ENCODE results near the gene TADA2A.

DNA sequence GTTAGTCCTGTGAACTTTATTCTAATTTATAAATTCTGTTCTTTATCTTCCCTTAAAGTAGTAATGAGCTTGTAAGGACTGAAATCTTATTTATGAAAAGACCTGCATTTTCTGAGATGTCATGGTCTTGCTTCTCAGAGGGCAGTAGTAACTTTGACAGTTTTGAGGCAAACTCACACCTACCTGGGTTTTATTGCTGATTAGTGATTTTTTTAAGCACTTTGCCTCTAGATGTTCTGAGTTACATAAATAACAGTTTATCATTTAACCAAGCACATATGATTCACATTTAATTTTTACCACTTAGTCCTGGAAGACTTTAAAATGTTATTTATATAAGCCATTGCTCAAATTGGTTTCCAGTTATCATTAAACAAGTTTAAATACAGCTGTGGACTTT is 93.7 kb downstream of the TADA2A start:
- TF ChIP-seq, protein P1, sequence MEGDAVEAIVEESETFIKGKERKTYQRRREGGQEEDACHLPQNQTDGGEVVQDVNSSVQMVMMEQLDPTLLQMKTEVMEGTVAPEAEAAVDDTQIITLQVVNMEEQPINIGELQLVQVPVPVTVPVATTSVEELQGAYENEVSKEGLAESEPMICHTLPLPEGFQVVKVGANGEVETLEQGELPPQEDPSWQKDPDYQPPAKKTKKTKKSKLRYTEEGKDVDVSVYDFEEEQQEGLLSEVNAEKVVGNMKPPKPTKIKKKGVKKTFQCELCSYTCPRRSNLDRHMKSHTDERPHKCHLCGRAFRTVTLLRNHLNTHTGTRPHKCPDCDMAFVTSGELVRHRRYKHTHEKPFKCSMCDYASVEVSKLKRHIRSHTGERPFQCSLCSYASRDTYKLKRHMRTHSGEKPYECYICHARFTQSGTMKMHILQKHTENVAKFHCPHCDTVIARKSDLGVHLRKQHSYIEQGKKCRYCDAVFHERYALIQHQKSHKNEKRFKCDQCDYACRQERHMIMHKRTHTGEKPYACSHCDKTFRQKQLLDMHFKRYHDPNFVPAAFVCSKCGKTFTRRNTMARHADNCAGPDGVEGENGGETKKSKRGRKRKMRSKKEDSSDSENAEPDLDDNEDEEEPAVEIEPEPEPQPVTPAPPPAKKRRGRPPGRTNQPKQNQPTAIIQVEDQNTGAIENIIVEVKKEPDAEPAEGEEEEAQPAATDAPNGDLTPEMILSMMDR (IDR thresholded peaks at IDR 0.05; ENCODE audit: poor library complexity), result no peak
- TF ChIP-seq EZH2 (IDR thresholded peaks at IDR 0.05; ENCODE audit: borderline replicate concordance), result no peak
